Measurements from ENCODE around the gene ADD1. TPM values are rescaled to one million over a fixed set of nuclear protein-coding genes. Genes with fewer than 3 reads are reported as not detected.
"Not testable (repeated sequence)": the region's sequence is repeated elsewhere in the genome, so short reads cannot be mapped to it uniquely, and the experiment has no call there.

Gene ADD1
- polyA plus RNA-seq, 3 donors = 254 to 268 (median 264) TPM

DNA sequence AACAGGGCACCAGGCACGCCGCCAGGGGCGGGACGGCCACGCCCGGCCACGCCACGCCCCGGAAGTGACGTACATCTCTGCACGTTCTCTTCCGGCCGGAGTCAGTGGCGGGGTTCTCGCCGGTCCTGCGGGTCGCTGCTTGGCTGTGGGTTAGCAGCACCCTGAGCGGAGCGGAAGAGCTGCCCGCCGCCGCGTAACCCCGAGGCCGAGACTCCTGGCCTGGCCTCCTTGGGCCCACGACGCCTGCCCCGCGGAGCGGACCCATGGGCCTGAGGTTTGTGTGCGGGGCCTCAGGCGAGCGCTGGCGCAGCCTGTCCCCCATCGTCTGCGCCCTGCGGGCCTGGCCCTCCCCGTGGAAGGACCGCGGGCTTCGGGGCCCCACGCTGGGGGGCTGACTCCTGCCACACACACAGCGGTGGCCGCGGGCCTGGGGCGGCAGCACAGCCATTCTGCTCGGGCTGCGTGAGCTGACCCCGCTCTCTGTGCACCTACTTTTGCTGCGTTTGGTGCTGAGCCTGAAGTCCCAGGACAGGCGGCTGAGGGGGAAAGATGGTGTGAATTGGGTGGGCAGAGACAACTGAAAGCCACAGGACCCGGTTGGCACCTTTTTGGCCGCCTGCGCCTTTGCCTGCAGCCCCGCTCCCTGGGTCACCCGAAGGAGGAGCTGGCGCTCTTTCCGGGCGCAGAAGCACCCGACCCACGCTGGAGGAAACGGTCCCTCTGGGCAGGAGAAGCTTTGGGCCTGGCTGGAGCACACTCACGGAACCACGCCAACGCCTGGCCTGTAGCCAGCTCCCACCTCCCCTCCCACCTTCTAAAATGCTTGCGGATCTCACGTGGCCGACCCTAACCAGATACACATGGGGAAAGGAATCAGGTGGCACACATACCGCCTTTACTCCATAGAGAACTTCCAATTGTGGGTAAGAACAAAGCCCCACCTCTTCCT, 91.4 kb downstream of the ADD1 start:
- peak; percentile 74 to 91 (median 86) for DNase-seq (ENCODE audit: extremely low read depth in 1 of 11, low read depth in 9 of 11, low spot score in 4 of 11)

DNA sequence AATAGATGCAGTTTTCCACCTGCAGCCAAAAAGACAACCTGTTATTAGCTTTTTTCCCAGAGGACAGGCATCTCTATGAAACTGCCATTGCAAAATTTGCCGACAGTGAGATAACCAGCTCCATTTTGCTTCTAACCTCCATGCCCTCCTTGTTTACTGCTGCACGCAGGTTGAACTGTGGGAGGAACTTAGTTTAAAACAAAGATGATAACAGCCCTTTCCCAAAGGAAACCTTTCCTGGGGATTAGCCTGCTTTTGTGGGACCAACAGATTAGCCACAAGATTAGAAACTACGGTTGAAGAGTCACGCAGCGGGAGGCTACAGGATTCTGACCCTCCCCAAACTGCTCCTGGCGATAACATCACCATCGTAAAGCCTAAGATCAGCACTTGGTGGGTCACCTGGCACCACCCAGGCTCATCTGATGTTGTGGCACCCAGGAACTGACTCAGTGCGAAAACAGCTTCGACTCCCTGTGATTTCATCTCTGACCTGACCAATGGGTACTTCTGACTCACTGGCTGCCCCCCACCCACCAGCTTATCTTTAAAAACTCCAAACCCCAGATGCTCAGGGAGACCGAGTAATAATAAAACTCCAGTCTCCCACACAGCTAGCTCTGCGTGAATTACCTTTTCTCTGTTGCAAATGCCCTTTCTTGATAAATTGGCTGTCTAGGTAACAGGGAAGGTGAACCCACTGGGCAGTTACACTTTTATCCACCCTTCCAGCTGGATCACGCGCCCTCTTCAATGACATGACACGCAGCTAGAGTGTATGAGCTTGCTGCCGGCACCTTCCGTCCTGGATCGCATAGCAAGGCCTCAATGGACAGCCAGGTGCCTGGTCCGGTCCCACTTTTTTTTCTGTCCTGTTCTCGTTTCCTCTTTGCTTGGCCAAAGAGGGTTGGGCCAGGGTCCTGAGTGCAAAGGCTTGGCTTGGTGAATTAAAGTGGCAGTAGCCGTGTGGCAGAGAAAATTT, 92.4 kb downstream of the ADD1 start:
- DNase-seq (ENCODE audit: extremely low read depth in 1 of 11, low read depth in 9 of 11, low spot score in 4 of 11) = no peak

DNA sequence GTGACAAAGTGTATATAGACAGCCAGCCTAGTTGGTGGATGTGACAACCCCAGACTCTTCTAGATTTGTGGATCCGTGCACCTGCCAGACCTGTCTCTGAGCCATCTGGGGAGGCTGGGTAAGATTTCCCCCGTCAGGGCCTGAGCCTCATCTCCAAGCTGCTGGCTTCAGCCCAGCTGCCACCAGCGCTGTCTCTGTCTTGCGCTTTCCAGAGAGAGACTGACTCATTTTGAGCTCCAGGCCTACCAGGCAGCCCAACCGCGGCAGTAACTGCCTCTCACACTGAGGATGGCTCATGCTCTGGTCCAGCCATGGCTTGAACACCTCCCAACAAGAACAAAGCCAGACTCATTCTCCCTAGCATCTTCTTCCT, 93.1 kb downstream of the ADD1 start:
- no peak for DNase-seq (ENCODE audit: extremely low read depth in 1 of 11, low read depth in 9 of 11, low spot score in 4 of 11)

DNA sequence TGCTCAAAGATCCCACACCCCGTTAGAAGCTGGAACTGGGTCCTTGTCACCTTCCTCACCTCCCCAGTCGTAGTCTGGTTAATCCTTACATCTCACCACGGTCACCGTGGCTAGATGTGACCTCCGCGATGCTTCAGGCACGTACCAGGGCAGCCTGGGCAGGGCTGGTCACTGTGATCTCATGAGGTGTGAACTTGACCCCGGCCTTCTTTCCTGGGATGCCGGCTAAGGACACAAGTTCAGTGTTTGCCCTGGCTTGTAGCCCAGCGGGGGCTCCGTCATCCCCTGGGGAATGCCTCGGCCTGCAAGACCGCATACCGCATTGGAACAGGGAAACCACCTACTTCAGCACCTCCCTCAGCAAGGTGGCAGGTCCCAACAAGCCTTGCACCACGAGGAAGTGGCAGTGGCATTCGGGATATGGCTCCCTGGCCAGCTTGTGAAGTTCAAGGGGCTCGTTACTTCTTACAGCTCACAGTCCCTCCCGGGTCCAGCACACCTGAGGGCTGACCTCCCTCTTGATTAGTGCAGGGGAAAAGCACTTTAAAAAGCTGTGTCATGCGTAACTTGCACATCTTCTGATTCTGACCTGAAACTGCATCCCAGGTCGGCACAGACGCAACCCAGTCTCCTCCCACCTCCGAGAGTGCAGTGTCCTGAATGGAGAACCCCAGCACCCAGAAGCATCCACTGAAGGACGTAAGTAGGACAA, 93.7 kb downstream of the ADD1 start:
- no peak for DNase-seq (ENCODE audit: extremely low read depth in 1 of 11, low read depth in 9 of 11, low spot score in 4 of 11)

DNA sequence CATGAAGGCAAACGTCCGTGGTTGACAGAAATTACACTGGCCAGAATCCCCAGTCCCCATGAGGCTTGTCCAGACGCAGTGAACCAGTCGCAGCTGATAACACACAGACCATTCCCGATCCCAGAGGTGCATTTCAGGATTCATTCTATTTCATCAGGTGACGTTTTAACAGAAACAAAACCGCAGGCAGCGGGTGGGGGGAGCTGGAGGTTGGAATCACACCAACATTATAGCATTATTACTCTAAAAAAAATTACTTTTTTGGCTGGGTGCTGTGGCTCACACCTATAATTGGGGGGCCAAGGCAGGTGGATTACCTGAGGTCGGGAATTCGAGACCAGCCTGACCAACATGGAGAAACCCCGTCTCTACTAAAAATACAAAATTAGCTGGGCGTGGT, 94.3 kb downstream of the ADD1 start:
- no peak for DNase-seq (ENCODE audit: extremely low read depth in 1 of 11, low read depth in 9 of 11, low spot score in 4 of 11)

DNA sequence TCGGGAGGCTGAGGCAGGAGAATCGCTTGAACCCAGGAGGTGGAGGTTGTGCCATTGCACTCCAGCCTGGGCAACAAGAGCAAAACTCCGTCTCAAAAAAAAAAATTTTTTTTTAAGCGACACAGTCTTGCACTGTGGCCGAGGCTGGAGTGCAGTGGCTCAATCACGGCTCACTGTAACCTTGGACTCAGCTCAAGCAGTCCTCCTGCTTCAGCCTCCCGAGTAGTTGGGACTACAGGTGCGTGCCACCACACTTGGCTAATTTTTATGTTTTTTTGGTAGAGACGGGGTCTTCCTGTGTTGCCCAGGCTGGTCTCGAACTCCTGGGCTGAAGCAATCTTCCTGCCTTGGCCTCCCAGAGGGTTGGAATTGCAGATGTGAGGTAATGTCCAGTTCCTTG, 94.8 kb downstream of the ADD1 start:
- DNase-seq (ENCODE audit: extremely low read depth in 1 of 11, low read depth in 9 of 11, low spot score in 4 of 11) = not testable (repeated sequence)

DNA sequence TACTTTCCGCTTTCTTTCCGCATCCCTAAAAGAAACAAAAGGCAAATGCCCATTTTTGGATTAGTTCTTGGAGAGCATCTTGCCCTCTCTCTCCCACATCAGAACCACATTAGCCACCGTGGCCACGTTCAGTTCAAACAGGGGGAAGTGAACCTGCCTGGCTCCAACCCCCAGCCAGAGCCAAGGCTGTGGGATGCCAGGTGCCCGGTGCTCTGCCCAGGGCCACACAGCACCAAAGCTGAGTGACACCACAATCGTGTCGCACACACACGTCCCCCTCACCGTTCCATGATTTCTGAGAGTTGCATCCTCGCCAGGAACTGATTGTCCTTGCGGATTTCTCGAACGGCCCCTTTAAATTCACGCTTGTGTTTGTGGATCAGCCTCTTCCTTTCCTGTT, 95.3 kb downstream of the ADD1 start:
- no peak for DNase-seq (ENCODE audit: extremely low read depth in 1 of 11, low read depth in 9 of 11, low spot score in 4 of 11)

DNA sequence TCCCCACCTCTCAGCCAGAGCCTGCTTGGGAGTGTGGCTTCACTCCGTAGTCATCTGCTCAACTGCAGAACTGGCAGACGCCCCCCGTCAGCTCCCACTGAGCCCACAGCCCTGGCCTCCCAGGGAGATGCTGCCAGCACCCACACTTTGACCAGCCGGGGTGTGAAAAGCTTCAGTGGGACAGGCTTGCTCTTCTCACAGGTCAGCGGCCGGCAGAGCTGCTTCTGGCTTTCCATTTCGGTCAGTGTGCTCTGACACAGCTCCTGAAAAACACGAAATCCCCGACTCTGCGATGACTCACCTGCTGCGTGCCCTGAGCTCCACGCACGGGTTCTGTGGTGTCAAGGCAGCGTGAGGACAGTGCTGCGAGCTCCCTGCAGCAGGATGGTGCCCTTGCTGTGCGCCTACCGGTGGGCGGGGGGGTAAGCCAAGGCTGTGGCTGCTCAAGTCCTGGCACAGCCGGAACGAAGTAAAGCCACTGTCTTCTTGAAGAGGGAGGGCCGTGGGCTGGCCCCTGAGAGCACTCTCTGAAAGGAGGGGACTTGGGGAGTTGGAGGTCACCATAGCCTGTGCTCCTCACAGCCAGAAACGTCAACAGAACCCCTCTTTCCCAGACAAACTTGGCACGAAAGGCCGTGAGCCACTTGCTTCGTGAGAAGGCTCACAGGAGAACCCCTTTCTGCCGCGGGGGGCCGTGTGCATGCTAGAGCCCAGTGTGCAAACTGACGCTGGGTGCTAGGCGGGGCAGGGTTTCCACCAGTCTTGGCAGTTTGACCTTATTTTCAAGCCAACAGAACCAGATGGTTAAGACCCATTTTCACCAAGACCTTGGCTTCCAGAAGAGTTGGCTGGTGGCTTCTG, 96.0 kb downstream of the ADD1 start:
- no peak for DNase-seq (ENCODE audit: extremely low read depth in 1 of 11, low read depth in 9 of 11, low spot score in 4 of 11)

DNA sequence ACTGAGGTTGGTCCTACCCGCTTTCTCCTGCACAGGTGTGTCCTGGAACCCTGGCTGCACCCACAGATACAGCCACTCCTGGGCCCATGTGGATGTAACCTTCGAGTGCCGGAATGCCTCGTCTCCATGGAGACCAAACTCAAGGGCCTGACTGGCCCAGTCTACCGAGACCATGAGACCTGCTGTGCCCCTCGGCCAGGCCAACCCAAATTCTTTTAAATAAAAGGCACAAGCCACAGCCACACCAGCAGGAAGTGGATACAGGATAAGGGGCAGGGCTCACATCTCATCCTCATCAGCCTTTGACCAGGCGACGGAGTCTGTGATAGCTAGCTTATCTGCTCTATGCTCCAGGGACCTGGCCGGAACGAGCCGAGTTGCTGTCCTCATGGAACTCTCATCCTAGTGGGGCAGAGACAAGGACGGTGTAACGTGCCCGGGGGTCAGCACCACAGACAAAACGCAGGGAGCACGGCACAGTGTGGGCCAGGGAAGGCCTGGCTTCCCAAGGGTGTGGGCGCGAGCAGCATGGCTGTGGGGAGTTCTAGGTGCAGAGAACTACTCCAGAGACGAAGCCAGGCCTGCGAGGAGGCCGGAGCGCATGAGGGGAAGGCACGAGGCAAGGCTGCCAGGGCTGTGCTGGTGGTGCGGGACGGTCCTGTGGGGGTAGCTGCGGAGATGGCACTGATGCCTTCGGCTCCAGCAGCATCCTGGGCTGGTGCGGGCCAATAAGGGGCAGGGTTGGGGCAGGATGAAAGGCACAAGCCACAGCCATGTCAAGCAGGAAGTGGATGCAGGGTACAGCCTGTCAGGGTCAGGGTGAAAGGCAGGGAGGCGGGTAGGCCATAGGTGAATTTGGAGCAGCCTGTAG, 96.9 kb downstream of the ADD1 start:
- no peak for DNase-seq (ENCODE audit: extremely low read depth in 1 of 11, low read depth in 9 of 11, low spot score in 4 of 11)

DNA sequence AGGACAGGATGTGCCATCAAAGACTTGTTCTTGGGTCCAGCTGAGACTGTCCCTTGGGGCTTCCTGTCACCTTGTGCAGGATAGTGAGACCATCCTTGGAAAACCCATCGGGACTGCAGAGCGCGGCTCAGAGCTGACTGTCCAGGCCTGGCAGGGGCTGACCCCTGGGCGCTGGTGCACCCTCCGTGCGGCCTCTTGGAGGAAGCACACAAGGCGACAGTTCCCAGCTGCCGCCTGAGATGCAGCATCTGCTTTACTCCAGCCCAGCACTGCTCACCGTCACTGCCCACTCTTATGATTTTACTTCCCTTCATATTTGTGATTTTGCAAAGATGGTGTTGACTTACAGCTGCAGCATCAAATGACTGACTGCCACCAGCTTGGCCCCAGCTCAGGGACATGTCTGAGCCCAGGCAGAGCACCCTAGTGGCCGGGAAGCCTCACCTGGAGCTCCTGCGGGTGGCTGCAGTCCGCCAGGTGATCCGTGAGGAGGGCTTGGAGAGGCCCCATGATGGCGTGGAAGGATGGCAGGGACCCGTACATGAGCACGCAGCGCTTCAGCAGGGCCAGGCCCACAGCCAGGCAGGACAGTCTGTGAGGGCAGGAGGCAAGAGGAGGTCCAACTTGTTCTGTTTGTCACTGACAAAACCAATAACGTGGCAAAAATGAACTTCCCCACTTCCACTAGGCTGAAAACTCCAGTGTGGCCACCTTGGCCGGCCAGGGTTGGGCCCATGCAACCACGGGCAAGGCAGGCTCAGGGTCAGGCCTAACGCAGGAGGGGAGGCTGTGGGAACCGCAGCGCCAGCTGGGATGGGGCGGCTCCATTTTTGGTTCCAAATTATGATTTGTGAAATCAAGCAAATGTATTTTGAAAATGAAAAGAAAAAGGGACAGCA, 97.7 kb downstream of the ADD1 start:
- DNase-seq (ENCODE audit: extremely low read depth in 1 of 11, low read depth in 9 of 11, low spot score in 4 of 11) = no peak

DNA sequence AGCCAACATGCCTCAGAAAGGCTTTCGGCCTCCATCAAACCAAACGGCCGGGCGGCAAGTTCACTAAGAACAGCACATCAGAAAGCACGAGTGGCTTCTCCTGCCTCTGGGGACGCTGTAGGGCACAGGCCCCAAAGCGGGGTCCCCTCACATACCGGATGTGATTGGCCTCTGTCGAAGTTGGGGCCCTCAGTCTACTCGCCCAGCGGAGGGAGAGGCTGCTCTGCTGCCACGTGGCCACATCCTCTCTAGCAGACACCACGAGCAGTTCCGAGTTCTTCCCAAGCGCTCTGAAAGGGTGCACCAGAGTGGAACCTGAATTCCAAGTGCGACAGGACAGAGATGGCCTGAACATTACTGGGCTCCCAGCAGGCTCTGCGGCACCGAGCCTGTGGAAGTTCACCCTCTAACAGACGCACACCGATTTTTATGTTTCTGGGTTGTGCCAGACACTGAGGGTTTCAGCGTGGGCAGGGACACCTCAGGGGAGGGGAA, 98.4 kb downstream of the ADD1 start:
- no peak for DNase-seq (ENCODE audit: extremely low read depth in 1 of 11, low read depth in 9 of 11, low spot score in 4 of 11)

DNA sequence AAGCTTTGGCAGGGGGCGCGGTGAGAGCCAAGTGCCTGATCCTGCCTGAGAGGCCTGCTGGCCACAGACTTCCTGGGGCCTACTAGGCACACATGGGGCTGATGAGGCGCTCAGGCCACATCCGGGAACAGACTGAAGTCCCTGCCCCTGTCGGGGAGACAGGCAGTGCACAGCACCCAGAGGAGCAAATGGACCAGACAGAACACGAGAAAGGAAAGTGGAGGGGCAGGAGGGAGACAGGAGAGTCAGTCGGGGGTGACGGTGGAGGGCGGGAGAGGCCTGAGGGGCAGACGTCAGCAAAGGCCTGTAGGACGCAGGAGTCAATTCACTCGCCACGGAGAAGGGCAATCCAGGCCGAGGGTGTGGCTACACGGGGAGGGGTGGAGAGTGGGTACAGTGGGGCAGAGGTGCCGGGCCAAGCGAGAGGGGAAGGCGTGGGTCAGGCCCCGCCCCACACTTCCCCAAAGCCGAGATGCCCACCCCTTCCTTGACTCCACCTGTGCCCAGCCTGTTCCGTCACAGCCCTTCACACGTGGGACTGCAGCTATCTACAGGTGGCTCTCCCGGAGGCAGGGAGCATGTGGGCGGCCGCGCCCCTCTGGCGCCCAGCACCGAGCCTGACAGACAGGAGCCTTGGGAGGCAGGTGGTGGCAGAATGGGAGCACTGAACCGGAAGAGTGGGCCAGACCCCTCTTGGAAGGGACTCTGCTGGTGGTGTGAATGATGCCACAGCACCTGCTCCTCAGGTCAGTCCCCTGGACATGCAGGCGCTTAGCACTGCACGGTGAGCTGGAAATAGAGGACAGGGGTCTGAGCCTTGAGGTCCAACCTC, 99.1 kb downstream of the ADD1 start:
- no peak for DNase-seq (ENCODE audit: extremely low read depth in 1 of 11, low read depth in 9 of 11, low spot score in 4 of 11)

DNA sequence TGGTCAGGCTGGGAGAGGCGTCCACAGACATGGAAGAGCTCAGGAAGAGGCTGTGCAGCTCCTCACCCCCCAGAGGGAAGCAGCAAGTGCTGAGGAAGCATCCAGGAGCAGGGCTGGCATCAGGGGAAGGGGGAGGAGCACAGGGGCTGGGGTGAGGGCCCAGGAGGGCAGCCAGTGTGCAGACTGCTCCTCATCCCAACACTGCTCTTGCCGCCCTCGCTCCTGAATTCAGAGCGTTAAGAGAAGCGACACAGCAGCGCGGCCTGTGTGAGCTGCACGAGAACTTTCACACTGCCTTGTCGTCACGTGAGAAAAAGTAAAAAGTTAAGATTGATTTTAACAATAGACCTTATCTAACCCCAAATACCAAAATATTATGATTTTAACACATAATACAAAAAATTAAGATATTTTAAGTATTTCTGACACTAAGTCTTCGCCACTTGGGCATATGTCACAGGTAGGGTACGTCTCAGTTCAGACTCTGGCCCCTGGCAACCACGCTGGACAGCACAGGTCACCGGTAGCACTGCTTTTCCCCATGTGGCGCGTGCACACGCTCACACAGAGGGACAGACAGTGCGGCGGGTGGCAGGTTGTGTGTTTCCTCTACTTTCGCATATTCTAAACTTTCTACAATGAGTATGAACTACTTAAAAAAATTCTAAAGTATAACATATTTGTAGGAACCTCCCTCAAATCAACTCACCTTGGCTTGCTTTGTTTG, 99.9 kb downstream of the ADD1 start:
- DNase-seq (ENCODE audit: extremely low read depth in 1 of 11, low read depth in 9 of 11, low spot score in 4 of 11) = no peak

DNA sequence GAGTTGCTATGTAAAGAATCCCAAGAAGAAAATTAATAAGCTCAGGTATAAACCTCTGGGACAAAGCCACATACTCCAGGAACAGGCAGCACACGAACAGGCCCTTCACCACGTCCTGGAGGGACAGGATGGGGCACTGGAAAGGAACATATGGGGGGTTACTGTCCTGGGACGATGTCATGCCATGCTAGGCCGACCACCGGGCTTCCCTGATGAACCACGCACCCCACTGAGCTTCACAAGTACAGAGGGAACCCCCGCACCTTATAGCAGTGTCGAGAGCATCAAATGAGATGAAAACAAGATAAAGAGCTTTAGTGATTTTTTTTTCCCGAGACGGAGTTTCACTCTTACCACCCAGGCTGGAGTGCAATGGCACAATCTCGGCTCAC, 100.4 kb downstream of the ADD1 start:
- DNase-seq (ENCODE audit: extremely low read depth in 1 of 11, low read depth in 9 of 11, low spot score in 4 of 11) = no peak

Measured in renal cortex interstitium (tissue), 11 donors.